WTC11 (cell line): Measurements from ENCODE around the gene ABHD3.

Experiments
- AFF4 ChIP-seq: sonication (generic); formaldehyde crosslinking; IDR thresholded peaks from 2 replicates; pipeline ENCODE4 v1.8.1; 2023; ENCODE audit warnings: mild to moderate bottlenecking, missing genetic modification reagents, borderline replicate concordance
- ATF2 ChIP-seq: sonication (generic); formaldehyde crosslinking; IDR thresholded peaks from 2 replicates; pipeline ENCODE4 v1.8.1; 2022; ENCODE audit warnings: low read depth, missing genetic modification reagents, borderline replicate concordance
- ATF6 ChIP-seq: sonication (generic); formaldehyde crosslinking; IDR thresholded peaks from 2 replicates; pipeline ENCODE4 v1.8.1; 2023; ENCODE audit warnings: mild to moderate bottlenecking, missing genetic modification reagents
- CREB1 ChIP-seq: sonication (generic); formaldehyde crosslinking; IDR thresholded peaks from 2 replicates; pipeline ENCODE4 v1.8.0; 2023; ENCODE audit warnings: mild to moderate bottlenecking, missing genetic modification reagents
- CTCF ChIP-seq: fragments of 200-600 bp; IDR thresholded peaks from 2 replicates; pipeline ENCODE4 v1.8.0; 2022; ENCODE audit warnings: antibody characterized with exemption
- GABPB1 ChIP-seq: sonication (generic); formaldehyde crosslinking; IDR thresholded peaks from 2 replicates; pipeline ENCODE4 v1.8.1; 2023; ENCODE audit warnings: mild to moderate bottlenecking, missing genetic modification reagents
- MLX ChIP-seq: sonication (generic); formaldehyde crosslinking; IDR thresholded peaks from 2 replicates; pipeline ENCODE4 v1.8.1; 2023; ENCODE audit warnings: mild to moderate bottlenecking, missing genetic modification reagents, moderate library complexity
- NFATC4 ChIP-seq: fragments of 250-450 bp; sonication (Bioruptor Pico); IDR thresholded peaks from 2 replicates; pipeline ENCODE4 v1.9.0; 2021; ENCODE audit warnings: mild to moderate bottlenecking
- NR2C2 ChIP-seq: sonication (generic); formaldehyde crosslinking; IDR thresholded peaks from 2 replicates; pipeline ENCODE4 v1.8.0; 2022; ENCODE audit warnings: mild to moderate bottlenecking, missing genetic modification reagents
- NR3C1 ChIP-seq: sonication (generic); formaldehyde crosslinking; conservative IDR thresholded peaks from 2 replicates; pipeline ENCODE4 v1.8.1; 2023; ENCODE audit warnings: low read depth, mild to moderate bottlenecking, missing genetic modification reagents
- SP1 ChIP-seq: sonication (generic); formaldehyde crosslinking; conservative IDR thresholded peaks from 2 replicates; pipeline ENCODE4 v1.8.1; 2022; ENCODE audit warnings: missing genetic modification reagents
- TCF7 ChIP-seq: sonication (generic); formaldehyde crosslinking; IDR thresholded peaks from 2 replicates; pipeline ENCODE4 v1.8.0; 2022; ENCODE audit warnings: mild to moderate bottlenecking, low read depth, missing genetic modification reagents, moderate library complexity
- ZBTB21 ChIP-seq: sonication (generic); formaldehyde crosslinking; IDR thresholded peaks from 2 replicates; pipeline ENCODE4 v1.8.1; 2023; ENCODE audit warnings: mild to moderate bottlenecking, missing genetic modification reagents, borderline replicate concordance
- ZNF512 ChIP-seq: sonication (generic); formaldehyde crosslinking; IDR thresholded peaks from 2 replicates; pipeline ENCODE4 v1.8.1; 2022; ENCODE audit warnings: missing genetic modification reagents, borderline replicate concordance

- TF ChIP-seq ATF6 (CRISPR knock-in tag) (no peak), CTCF (no peak), CREB1 (no peak), NR2C2 (CRISPR knock-in tag) (no peak), ATF2 (no peak), NFATC4 (CRISPR knock-in tag) (no peak), GABPB1 (CRISPR knock-in tag) (no peak), SP1 (CRISPR knock-in tag) (no peak), ZNF512 (no peak), NR3C1 (CRISPR knock-in tag) (no peak), TCF7 (CRISPR knock-in tag) (no peak), MLX (no peak), ZBTB21 (CRISPR knock-in tag) (no peak), AFF4 (no peak)
Observed at GRCh38 chr18:21662581-21662980, 42.0 kb downstream of the ABHD3 start.
